Left ventricle myocardium superior (tissue), 1 donor: ENCODE results near the gene PARD3B. TPM values are rescaled to one million over a fixed set of nuclear protein-coding genes. Genes with fewer than 3 reads are reported as not detected.

Source experiments
- ATAC-seq: fragments of 200-7000 bp; cut with Tn5 transposase; one replicate; pipeline ENCODE4 v1.9.1; 2020; ENCODE audit warnings: mild to moderate bottlenecking, moderate library complexity
- DNase-seq: peaks from one replicate; pipeline ENCODE4 v3.0.0-alpha.2; 2020
- intact Hi-C: fragments of 100-400 bp; cut with micrococcal nuclease; formaldehyde crosslinking; loops from one replicate; pipeline ENCODE4 v1.11.0; 2022
- total RNA-seq: library from RNA; stranded (reverse); fragmentation: NEBNext Ultra II Directional; extraction: Animal tissue kit (Norgen Biotek cat#: 25700); gene quantifications from one replicate; pipeline ENCODE4 v1.2.1, GENCODE V29; 2021
- donor health status: DM: no; HTN: yes; CAD: no; lungs with severe emphysema.

PARD3B gene
- total RNA-seq, 1 donor from 2014 or later: 6.5 TPM

GRCh38 chr2:204897561-204897960 lies 352.3 kb downstream of the PARD3B start:
- intact Hi-C loops: no loop called here
- no peak for ATAC-seq
- no peak for DNase-seq

- ATAC-seq: no peak
These were observed 353.8 kb downstream of the PARD3B start for GRCh38 chr2:204898928-204899640.

DNA sequence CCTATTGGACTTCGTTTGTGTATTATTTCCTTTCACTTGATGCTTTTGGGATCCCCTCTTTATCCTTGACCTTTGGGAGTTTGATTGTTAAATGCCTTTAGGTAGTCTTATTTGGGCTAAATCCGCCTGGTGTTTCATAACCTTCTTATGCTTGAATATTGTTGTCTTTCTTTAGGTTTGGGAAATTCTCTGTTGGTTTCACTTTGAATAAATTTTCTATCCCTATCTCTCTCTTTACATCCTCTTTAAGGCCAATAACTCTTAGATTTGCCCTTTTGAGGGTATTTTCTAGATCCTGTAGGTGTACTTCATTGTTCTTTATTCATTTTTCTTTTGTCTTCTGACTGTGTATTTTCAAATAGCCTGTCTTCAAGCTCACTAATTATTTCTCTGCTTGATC lies 354.7 kb downstream of the PARD3B start:
- intact Hi-C loops: no loop called here
- DNase-seq (no peak), ATAC-seq (no peak)

More at GRCh38 chr2:204898928-204899640, 353.8 kb downstream of the PARD3B start:
- DNase-seq: no peak
- intact Hi-C loops: no loop called here

DNA sequence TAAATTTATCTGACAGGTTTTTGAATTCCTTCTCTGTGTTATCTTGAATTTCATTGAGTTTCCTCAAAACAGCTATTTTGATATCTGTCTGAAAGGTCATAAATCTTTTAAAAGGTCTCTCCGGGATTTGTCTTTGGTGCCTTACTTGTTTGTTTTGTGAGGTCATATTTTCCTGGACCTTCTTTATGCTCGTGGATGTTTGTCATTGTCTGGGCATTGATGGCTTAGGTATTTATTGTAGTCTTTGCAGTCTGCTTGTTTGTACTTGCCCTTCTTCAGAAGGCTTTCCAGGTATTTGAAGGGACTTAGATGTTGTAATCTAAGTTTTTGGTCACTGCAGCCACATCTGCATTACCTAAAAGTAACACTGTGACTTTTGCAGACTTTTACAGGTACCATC lies 355.2 kb downstream of the PARD3B start:
- ATAC-seq (no peak), DNase-seq (no peak)
- intact Hi-C loops: no loop called here

DNA sequence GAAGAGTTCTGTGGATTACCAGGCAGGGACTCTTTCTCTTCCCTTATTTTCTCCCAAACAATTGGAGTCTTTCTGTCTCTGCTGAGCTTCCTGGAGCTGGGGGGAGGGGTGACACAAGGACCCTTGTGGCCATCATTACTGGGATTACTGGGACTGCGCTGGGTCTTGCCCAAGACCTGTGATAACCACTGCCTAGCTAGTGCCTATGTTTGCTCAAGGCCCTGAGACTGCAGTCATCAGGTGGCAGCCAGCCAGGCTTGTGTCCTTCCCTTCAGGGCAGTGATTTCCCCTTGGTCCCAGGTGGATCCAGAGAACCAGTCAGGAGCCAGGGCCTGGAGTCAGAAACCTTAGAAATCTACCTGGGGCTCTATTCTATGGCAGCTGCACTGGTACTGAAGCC lies 355.6 kb downstream of the PARD3B start:
- intact Hi-C loops: no loop called here
- peak; percentile 28 for DNase-seq
- no peak for ATAC-seq

DNA sequence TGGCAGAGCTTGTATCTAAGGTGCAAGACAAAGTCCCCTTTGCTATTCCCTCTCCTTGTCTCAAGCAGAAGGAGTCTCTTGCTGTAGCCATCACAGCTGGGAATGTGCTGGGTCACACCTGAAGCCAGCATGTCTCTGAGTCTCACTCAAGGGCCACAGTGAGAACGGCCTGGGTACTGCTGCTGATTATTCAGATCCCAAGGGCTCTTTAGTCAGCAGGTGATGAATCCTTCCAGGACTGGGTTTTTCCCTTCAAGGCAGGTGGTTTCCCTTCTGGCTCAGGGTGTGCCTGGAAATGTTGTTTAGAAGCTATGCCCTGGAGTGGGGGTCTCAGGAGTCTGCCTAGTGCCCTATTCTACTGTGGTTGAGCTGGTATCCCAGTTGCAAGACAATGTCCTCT lies 356.3 kb downstream of the PARD3B start:
- intact Hi-C loops: no loop called here
- ATAC-seq (no peak), DNase-seq (no peak)

DNA sequence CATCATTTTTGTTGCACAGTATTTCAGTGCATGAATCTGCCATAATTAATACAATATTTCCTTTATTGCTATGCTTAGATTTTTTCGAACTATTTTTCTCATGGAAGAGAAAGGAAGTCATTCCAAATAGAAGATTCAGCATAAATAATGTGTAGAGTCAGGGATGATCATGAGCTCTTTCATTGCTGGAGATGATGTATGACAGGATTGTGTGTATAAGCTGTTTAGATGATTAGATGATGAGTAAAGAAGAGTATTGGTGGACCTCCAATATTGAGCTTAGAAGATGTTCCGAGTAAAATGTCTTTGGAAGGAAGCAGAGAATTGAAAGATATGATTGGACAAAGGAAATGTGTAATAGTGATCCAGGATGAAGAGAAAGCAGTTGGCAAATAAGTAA lies 364.5 kb downstream of the PARD3B start:
- DNase-seq (no peak), ATAC-seq (no peak)
- intact Hi-C loops: no loop called here

GRCh38 chr2:204913312-204913711 lies 368.0 kb downstream of the PARD3B start:
- ATAC-seq (no peak), DNase-seq (no peak)

DNA sequence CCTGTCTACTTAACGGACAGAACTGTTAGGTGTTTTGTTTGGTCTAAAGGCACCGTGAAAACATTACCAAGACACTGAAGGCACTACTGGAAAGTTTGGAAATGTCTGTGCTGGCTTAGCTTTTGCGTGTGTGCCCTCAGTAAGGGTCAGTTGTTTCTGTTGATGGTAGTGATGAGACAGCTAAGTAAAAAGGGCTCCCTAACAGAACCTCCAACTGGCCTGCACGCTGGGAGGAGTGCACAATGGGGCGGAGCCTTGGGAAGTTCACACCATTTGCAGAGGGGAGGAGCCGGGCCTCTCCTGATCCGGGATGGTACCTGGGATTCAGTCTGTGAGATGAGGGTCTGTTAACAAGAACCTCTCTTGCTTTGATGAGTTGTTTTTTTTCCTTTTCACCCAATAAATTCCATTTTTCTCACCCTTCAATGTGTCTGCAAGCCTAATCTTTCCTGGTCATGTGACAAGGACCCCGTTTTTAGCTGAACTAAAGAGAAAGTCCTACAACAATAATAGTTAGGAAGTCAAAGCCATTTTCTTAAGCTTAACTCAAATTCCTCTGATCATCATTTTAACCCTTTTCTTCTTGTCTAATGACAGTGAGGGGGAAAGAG lies 368.7 kb downstream of the PARD3B start:
- no peak for ATAC-seq
- intact Hi-C loops: no loop called here
- no peak for DNase-seq

More at GRCh38 chr2:204913312-204913711, 368.0 kb downstream of the PARD3B start:
- intact Hi-C loops: no loop called here

DNA sequence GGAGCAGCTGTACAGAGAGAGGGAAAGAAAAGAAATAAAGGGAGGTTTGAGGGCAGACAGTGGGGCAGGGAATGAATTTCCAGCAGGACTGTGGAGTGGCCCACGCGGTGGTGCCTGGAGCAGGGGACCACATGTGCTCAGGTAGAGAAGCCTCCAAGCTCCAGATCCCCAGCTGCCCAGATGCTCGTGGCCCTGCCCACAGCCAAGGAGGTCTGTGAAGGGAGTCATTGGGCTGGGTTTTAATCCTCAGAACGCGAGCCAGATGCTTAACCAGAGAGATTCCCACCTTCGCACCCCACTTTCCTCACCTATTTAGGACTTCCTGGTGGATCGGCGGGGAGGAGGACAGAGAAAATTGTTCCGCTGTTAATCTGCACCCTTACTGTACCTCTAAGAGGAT lies 369.4 kb downstream of the PARD3B start:
- no peak for DNase-seq
- intact Hi-C loops: no loop called here
- no peak for ATAC-seq

GRCh38 chr2:204917089-204917701 lies 371.9 kb downstream of the PARD3B start:
- ATAC-seq: no peak
- DNase-seq: no peak
- intact Hi-C loops: no loop called here

GRCh38 chr2:204920776-204921175 lies 375.5 kb downstream of the PARD3B start:
- intact Hi-C loops: no loop called here
- DNase-seq: no peak
- ATAC-seq: no peak

- DNase-seq (no peak), ATAC-seq (no peak)
- intact Hi-C loops: no loop called here
These were observed 378.7 kb downstream of the PARD3B start for GRCh38 chr2:204923957-204924356.

DNA sequence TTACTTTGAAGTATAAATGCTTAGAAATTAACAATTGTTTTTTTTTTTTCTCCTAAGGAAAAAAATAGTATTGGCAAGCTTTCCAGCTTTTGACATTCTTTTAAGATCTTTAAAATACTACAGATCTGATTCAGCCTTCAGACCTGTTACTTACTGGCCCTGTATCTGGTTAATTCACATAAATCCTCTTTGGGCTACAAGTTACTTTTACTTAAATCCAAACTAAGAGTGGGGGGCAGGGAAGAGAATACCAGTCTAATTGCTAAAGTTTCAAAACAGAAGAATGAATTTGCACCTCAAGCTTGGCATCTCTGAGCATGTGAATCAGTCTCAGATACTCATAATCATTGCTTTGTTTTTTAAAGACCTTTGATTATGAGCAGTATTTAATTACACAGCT lies 386.3 kb downstream of the PARD3B start:
- DNase-seq (no peak), ATAC-seq (no peak)
- intact Hi-C loops: no loop called here

DNA sequence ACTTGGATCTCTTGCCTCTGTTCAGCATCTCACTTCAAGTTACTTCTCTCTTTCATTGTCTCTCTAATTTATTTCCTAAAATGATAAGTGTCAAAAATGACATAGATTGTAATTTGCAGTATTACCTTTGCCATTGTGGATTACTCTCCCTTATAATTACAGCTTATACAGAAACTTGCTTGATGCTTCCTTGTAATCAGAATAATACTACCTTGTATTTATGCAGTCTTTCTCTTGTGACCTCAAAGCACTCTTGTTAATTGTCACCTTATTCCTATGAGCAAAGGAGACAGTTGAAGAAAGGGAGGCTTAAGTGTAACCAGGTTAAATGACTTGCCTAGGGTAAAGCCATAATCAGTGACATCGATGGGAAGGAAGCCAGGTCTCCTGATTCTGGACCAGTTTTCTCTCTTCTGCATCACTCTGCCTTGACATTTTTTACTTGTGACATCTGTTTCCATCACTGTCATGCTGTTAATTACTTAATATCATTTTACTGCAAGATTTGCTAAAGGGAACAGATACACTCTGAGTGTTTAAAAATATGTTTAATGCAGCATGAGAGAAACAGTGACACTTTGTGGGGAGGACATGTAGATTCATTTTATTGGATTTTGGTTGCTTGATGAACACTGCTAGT lies 388.6 kb downstream of the PARD3B start:
- ATAC-seq: no peak
- no peak for DNase-seq
- intact Hi-C loops: no loop called here

DNA sequence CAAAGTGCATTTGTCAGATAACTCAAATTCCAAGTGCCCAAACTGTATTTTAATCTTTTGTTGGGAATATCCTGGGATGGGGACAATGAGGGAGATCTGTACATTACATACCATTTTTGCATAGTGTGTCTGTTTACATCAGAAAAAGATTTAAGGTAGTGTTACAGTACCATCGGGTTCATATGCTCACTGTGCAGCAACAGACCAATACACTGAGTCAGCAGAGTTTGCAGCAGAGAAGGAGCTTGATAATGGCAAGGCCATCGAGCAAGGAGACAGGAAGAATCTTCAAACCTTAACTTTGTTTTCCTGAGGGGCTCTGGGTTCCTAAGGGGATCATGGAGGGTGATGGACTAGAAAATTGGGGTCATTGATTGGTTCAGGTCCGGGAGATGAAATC lies 399.7 kb downstream of the PARD3B start:
- intact Hi-C loops: no loop called here
- ATAC-seq: no peak
- DNase-seq: no peak

- DNase-seq (no peak), ATAC-seq (no peak)
- intact Hi-C loops: no loop called here
These were observed 400.1 kb downstream of the PARD3B start for GRCh38 chr2:204945376-204945775.

DNA sequence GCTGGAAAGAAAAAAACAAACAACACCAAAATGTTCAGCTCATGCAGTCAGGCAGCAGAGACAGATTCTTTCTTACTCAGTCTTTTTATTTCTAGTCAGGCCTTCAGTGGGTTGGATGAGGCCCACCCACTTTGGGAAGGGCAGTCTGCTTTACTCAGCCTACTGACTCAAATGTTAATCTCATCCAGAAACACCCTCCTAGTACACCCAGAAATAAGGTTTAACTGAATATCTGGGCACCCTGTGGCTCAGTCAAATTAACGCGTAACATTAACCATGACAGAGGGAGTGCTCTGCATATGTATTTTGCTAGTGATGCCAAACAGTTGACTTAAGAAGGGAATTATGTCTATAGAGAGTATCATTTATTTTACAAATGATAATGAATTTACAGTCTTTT lies 401.6 kb downstream of the PARD3B start:
- intact Hi-C loops: no loop called here
- DNase-seq: no peak
- no peak for ATAC-seq

GRCh38 chr2:204947405-204947804 lies 402.1 kb downstream of the PARD3B start:
- intact Hi-C loops: no loop called here
- ATAC-seq (no peak), DNase-seq (no peak)

GRCh38 chr2:204948024-204948763 lies 402.9 kb downstream of the PARD3B start:
- ATAC-seq (no peak), DNase-seq (no peak)
- intact Hi-C loops: no loop called here
